H1 (cell line): ENCODE measurements around the gene C14orf132. TPM values are rescaled to one million over a fixed set of nuclear protein-coding genes. Genes with fewer than 3 reads are reported as not detected.

Experiments
- CTCF ChIA-PET: fragments of 300-600 bp; sonication (Branson Sonifier 250); formaldehyde crosslinking; loops from one replicate; lab custom pipeline; 2021; ENCODE audit not compliant: partially characterized antibody; lab: Charles Lee
- POLR2A ChIA-PET: fragments of 300-600 bp; sonication (Branson Sonifier 250); formaldehyde crosslinking; loops from one replicate; lab custom pipeline; 2021; ENCODE audit warnings: inconsistent platforms; ENCODE audit not compliant: partially characterized antibody; lab: Charles Lee
- DNase-seq, 2 experiments: peaks; one replicate each; pipeline versions ENCODE4 v3.0.0 to v3.0.0-alpha.2; 2010 to 2022; ENCODE audit warnings: low spot score in 2 of 2, low read depth in 1 of 2, mixed read lengths in 1 of 2
- FAIRE-seq: peaks from 2 replicates; lab custom pipeline; 2011; peaks lifted over from hg19 to GRCh38; lab: Jason Lieb, UNC
- H2AFZ ChIP-seq: 2 replicates; pipeline ENCODE4 v1.8.1; 2012; ENCODE audit warnings: low read length, inconsistent platforms
- H2AK5ac ChIP-seq: 2 replicates; pipeline ENCODE4 v1.6.1; 2013; ENCODE audit warnings: low read depth, low read length
- H2BK120ac ChIP-seq: replicated peaks from 2 replicates; pipeline ENCODE3; 2013; ENCODE audit warnings: low read depth, low read length, inconsistent platforms
- H2BK12ac ChIP-seq: 2 replicates; pipeline ENCODE4 v1.6.1; 2013; ENCODE audit warnings: low read depth, low read length
- H2BK15ac ChIP-seq: 2 replicates; pipeline ENCODE4 v1.6.1; 2013; ENCODE audit warnings: low read length
- H2BK20ac ChIP-seq: 2 replicates; pipeline ENCODE4 v1.6.1; 2013; ENCODE audit warnings: low read length
- H2BK5ac ChIP-seq: 2 replicates; pipeline ENCODE4 v1.6.1; 2013; ENCODE audit warnings: low read depth, low read length
- H3K14ac ChIP-seq: 2 replicates; pipeline ENCODE4 v1.6.1; 2013; ENCODE audit warnings: inconsistent platforms; ENCODE audit not compliant: insufficient read length
- H3K18ac ChIP-seq: 2 replicates; pipeline ENCODE4 v1.6.1; 2013; ENCODE audit warnings: low read length; ENCODE audit errors: extremely low read depth
- H3K23ac ChIP-seq: 2 replicates; pipeline ENCODE4 v1.6.1; 2013; ENCODE audit warnings: inconsistent platforms; ENCODE audit not compliant: insufficient read length
- H3K23me2 ChIP-seq: 2 replicates; pipeline ENCODE4 v1.6.1; 2013; ENCODE audit warnings: low read depth, low read length
- H3K27ac ChIP-seq: 2 replicates; pipeline ENCODE4 v1.6.1; 2011; ENCODE audit warnings: low read depth, low read length, inconsistent platforms
- H3K27me3 ChIP-seq, 4 experiments: replicated peaks in 1 of 4; 1 replicate in 1 of 4; 2 replicates in 3 of 4; pipeline versions ENCODE4 v1.6.1 to v1.8.1; 2011 to 2013; ENCODE audit warnings: low read length in 3 of 4, mild to moderate bottlenecking in 3 of 4, inconsistent platforms in 2 of 4, mixed read lengths in 2 of 4, moderate library complexity in 1 of 4; ENCODE audit not compliant: control insufficient read depth in 3 of 4, insufficient read depth in 3 of 4; ENCODE audit errors: extremely low read depth in 1 of 4
- H3K36me3 ChIP-seq, 4 experiments: 2 replicates each; pipeline versions ENCODE4 v1.6.1 to v1.8.1; 2011 to 2013; ENCODE audit warnings: mild to moderate bottlenecking in 4 of 4, low read length in 3 of 4, moderate library complexity in 2 of 4, control low read depth in 1 of 4, inconsistent platforms in 1 of 4; ENCODE audit not compliant: insufficient read depth in 4 of 4, control insufficient read depth in 2 of 4
- H3K4ac ChIP-seq: replicated peaks from 2 replicates; pipeline ENCODE3; 2013; ENCODE audit warnings: low read length, low read depth, mixed read lengths, inconsistent platforms; ENCODE audit not compliant: insufficient read length
- H3K4me1 ChIP-seq, 4 experiments: replicated peaks in 1 of 4; 1 replicate in 1 of 4; 2 replicates in 3 of 4; pipeline versions ENCODE4 v1.6.1 to v1.8.1; 2011 to 2013; ENCODE audit warnings: low read length in 3 of 4, inconsistent platforms in 2 of 4, mixed read lengths in 1 of 4; ENCODE audit not compliant: insufficient read depth in 4 of 4, control insufficient read depth in 3 of 4
- H3K4me2 ChIP-seq, 2 experiments: 2 replicates each; pipeline versions ENCODE4 v1.6.1 to v1.8.1; 2011 to 2013; ENCODE audit warnings: low read depth in 2 of 2, low read length in 2 of 2, control low read depth in 1 of 2, inconsistent platforms in 1 of 2, mild to moderate bottlenecking in 1 of 2; ENCODE audit not compliant: insufficient read depth in 1 of 2
- H3K4me3 ChIP-seq, 4 experiments: fragments of 200-600, 300-600 bp in 1 of 4; sonication (generic), shearing (Covaris generic), sonication (Bioruptor Twin) in 1 of 4; 2 replicates each; pipeline versions ENCODE4 v1.5.1 to v1.8.1; 2011 to 2016; ENCODE audit warnings: low read length in 4 of 4, low read depth in 3 of 4, control low read depth in 2 of 4, inconsistent platforms in 2 of 4, mild to moderate bottlenecking in 2 of 4, mixed read lengths in 1 of 4, moderate library complexity in 1 of 4; ENCODE audit not compliant: insufficient read depth in 2 of 4; ENCODE audit errors: extremely low read depth in 1 of 4
- H3K56ac ChIP-seq: replicated peaks from 2 replicates; pipeline ENCODE3; 2013; ENCODE audit warnings: low read depth, mild to moderate bottlenecking, mixed read lengths, low read length, inconsistent platforms; ENCODE audit not compliant: insufficient read length
- H3K79me1 ChIP-seq: 2 replicates; pipeline ENCODE4 v1.6.1; 2013; ENCODE audit warnings: low read depth, low read length, control low read depth
- H3K79me2 ChIP-seq, 2 experiments: 2 replicates each; pipeline versions ENCODE4 v1.6.1 to v1.8.1; 2012 to 2013; ENCODE audit warnings: low read length in 2 of 2, mild to moderate bottlenecking in 2 of 2, inconsistent platforms in 1 of 2; ENCODE audit not compliant: insufficient read depth in 2 of 2, control insufficient read depth in 1 of 2
- H3K9ac ChIP-seq, 4 experiments: replicated peaks in 1 of 4; 1 replicate in 1 of 4; 2 replicates in 3 of 4; pipeline versions ENCODE4 v1.6.1 to v1.8.1; 2011 to 2013; ENCODE audit warnings: low read depth in 3 of 4, low read length in 3 of 4, control low read depth in 2 of 4, mild to moderate bottlenecking in 2 of 4, moderate library complexity in 2 of 4, inconsistent platforms in 1 of 4; ENCODE audit errors: extremely low read depth in 1 of 4
- H3K9me3 ChIP-seq, 2 experiments: 2 replicates each; pipeline versions ENCODE4 v1.6.1 to v1.8.1; 2012 to 2013; ENCODE audit warnings: mild to moderate bottlenecking in 2 of 2, moderate library complexity in 2 of 2, control low read depth in 1 of 2, inconsistent platforms in 1 of 2, low read depth in 1 of 2, low read length in 1 of 2, mixed read lengths in 1 of 2; ENCODE audit not compliant: insufficient read depth in 2 of 2
- H4K20me1 ChIP-seq, 2 experiments: replicated peaks in 1 of 2; 2 replicates each; pipeline versions ENCODE3 to v1.8.1; 2011 to 2013; ENCODE audit warnings: inconsistent platforms in 2 of 2, low read length in 2 of 2, mild to moderate bottlenecking in 1 of 2; ENCODE audit not compliant: insufficient read depth in 2 of 2, control insufficient read depth in 1 of 2
- H4K5ac ChIP-seq: 2 replicates; pipeline ENCODE4 v1.6.1; 2013; ENCODE audit warnings: low read length, low read depth, mixed read lengths, inconsistent platforms; ENCODE audit not compliant: insufficient read length
- H4K8ac ChIP-seq: 2 replicates; pipeline ENCODE4 v1.8.0; 2013; ENCODE audit warnings: mild to moderate bottlenecking, moderate library complexity, low read length, inconsistent platforms; ENCODE audit not compliant: insufficient read depth; ENCODE audit errors: extremely low read depth
- H4K91ac ChIP-seq: replicated peaks from 2 replicates; pipeline ENCODE3; 2013; ENCODE audit warnings: low read length, mixed read lengths, inconsistent platforms; ENCODE audit not compliant: insufficient read length
- ATF2 ChIP-seq: IDR thresholded peaks from 2 replicates; pipeline ENCODE4 v1.6.1; 2012; ENCODE audit warnings: low read length, inconsistent platforms
- BACH1 ChIP-seq: IDR thresholded peaks from 2 replicates; pipeline ENCODE4 v1.6.1; 2012; ENCODE audit warnings: low read length, improper control_type of control experiment
- FOSL1 ChIP-seq: IDR thresholded peaks from 2 replicates; pipeline ENCODE4 v1.6.1; 2011; ENCODE audit warnings: mild to moderate bottlenecking, low read depth, low read length, moderate library complexity; ENCODE audit not compliant: insufficient read depth
- GABPA ChIP-seq: IDR thresholded peaks from 2 replicates; pipeline ENCODE4 v1.6.1; 2011; ENCODE audit warnings: mild to moderate bottlenecking, low read length, moderate library complexity, borderline replicate concordance; ENCODE audit not compliant: insufficient read depth
- HDAC2 ChIP-seq, 2 experiments: fragments of 300-600 bp in 1 of 2; sonication (generic) in 1 of 2; IDR thresholded peaks; 2 replicates each; pipeline ENCODE4 v1.6.1; 2011 to 2012; ENCODE audit warnings: low read depth in 2 of 2, low read length in 2 of 2, mild to moderate bottlenecking in 2 of 2, moderate library complexity in 2 of 2, borderline replicate concordance in 1 of 2, inconsistent platforms in 1 of 2
- JUND ChIP-seq: IDR thresholded peaks from 2 replicates; pipeline ENCODE4 v1.6.1; 2011; ENCODE audit warnings: mild to moderate bottlenecking, improper control_type of control experiment, low read length
- KDM1A ChIP-seq: fragments of 200-600, 300-600 bp; sonication (generic); IDR thresholded peaks from 2 replicates; pipeline ENCODE4 v1.7.1; 2016; ENCODE audit warnings: mild to moderate bottlenecking, low read length, borderline replicate concordance
- NRF1 ChIP-seq: IDR thresholded peaks from 2 replicates; pipeline ENCODE4 v1.6.1; 2011; ENCODE audit warnings: mild to moderate bottlenecking, low read depth, low read length, improper control_type of control experiment
- RFX5 ChIP-seq: IDR thresholded peaks from 2 replicates; pipeline ENCODE4 v1.6.1; 2011; ENCODE audit warnings: low read depth, low read length, improper control_type of control experiment, borderline replicate concordance
- SIN3A ChIP-seq, 2 experiments: IDR thresholded peaks in 1 of 2; conservative IDR thresholded peaks in 1 of 2; 2 replicates each; pipeline ENCODE4 v1.6.1; 2011 to 2012; ENCODE audit warnings: low read length in 2 of 2, improper control_type of control experiment in 1 of 2, low read depth in 1 of 2, mild to moderate bottlenecking in 1 of 2
- TBP ChIP-seq: IDR thresholded peaks from 2 replicates; pipeline ENCODE4 v1.6.1; 2011; ENCODE audit warnings: low read depth, low read length, improper control_type of control experiment
- ZNF274 ChIP-seq: IDR thresholded peaks from 2 replicates; pipeline ENCODE4 v1.7.0; 2012; ENCODE audit warnings: low read length, borderline replicate concordance; ENCODE audit errors: extremely low read depth
- WGBS, 2 experiments: shearing (Covaris generic) in 1 of 2; methylation state at CpG; one replicate each; pipeline versions ENCODE4 v1.1.6 to v1.1.7; 2013 to 2015; ENCODE audit warnings: low lambda C conversion rate in 2 of 2, mixed read lengths in 2 of 2, inconsistent platforms in 1 of 2, low coverage in 1 of 2, missing lambda C conversion rate in 1 of 2; ENCODE audit not compliant: insufficient replicate concordance in 2 of 2, insufficient coverage in 1 of 2, insufficient read length in 1 of 2; ENCODE audit errors: extremely low coverage in 1 of 2, missing lambda C conversion rate in 1 of 2; 5-methylcytosine and 5-hydroxymethylcytosine counted together
- polyA plus RNA-seq, 7 experiments: library from polyadenylated mRNA; depleted of rRNA in 3 of 7; stranded (reverse) in 5 of 7; unstranded in 2 of 7; fragments of >200 nt in 5 of 7; fragments of 200-250 nt in 2 of 7; gene quantifications; 1 replicate in 5 of 7; 2 replicates in 1 of 7; 4 replicates in 1 of 7; pipeline versions ENCODE4 v1.2.1 to v1.2.3, GENCODE V29; 2011 to 2013; ENCODE audit warnings: missing spikeins in 2 of 7, mixed read lengths in 2 of 7
- total RNA-seq: library from RNA; stranded (reverse); fragmentation: NEBNext Ultra II Directional; extraction: Animal tissue kit (Norgen Biotek cat#: 25700); gene quantifications from 2 replicates; pipeline ENCODE4 v1.2.1, GENCODE V29; 2021

Gene C14orf132
- total and polyA plus RNA-seq, 2 of the 8 experiments (the other 6 are each of a cell fraction or from before 2014, with no cell fraction given): 11.7 to 32.5 TPM

GRCh38 chr14:96134508-96134907, 95.3 kb downstream of the C14orf132 start:
- Histone ChIP-seq H3K36me3 (no peaks in the 10 kb centered on the region), H3K79me1 (no peaks in the 10 kb centered on the region), H3K27ac (no peak overlapping the region), H2BK5ac (no peak overlapping the region), H4K20me1 (no peaks in the 10 kb centered on the region), H3K9me3 (0 out of 4 replicates have a peak, but pooled peaks cover 0 to 3% of the 10 kb centered on the region in 2 experiments), H3K56ac (no peak overlapping the region), H4K8ac (no peak overlapping the region), H3K79me2 (no peaks in the 10 kb centered on the region), H3K4me3 (no peak overlapping the region), H3K23ac (no peak overlapping the region), H2BK20ac (no peak overlapping the region), H2AFZ (no peak overlapping the region), H3K18ac (no peak overlapping the region), H3K23me2 (no peaks in the 10 kb centered on the region), H2BK15ac (no peak overlapping the region), H2BK12ac (no peak overlapping the region), H4K91ac (no peak overlapping the region), H2BK120ac (no peak overlapping the region), H3K9ac (no peak overlapping the region), H3K27me3 (peaks cover 0 to 6% (median 1%) of the 10 kb centered on the region in 4 experiments; a peak in 3 of 7 replicates), H2AK5ac (no peak overlapping the region), H3K4ac (no peak overlapping the region), H3K4me1 (no peaks in the 10 kb centered on the region), H3K4me2 (no peak overlapping the region), H4K5ac (no peak overlapping the region), H3K14ac (no peak overlapping the region)
- 96% methylated on average over 6 of the region's 6 CpGs; no CpG with 5 or more reads in 1 of the 2 experiments for WGBS, 2 experiments
- no peak for DNase-seq
- ChIA-PET CTCF (interaction anchor here (0.6 to 1.2 kb wide), 4 partner anchors 9 to 726 kb away, joined by 3 to 5 read pairs (median 4); no protein-coding TSS in a partner anchor), POLR2A (no interaction called here)
- no peak for FAIRE-seq
- TF ChIP-seq FOSL1 (no peak), SIN3A (conservative IDR thresholded peaks at IDR 0.05 in 1 of 2, IDR thresholded peaks at IDR 0.05 in 1 of 2; ENCODE audit: low read depth in 1 of 2, low read length in 2 of 2) (no peak), BACH1 (no peak), JUND (no peak), RFX5 (no peak), GABPA (no peak), KDM1A (no peak), NRF1 (no peak), TBP (no peak), ZNF274 (no peak), ATF2 (no peak), HDAC2 (IDR thresholded peaks at IDR 0.05; ENCODE audit: borderline replicate concordance in 1 of 2, low read depth in 2 of 2, low read length in 2 of 2) (no peak)
